IPS-NIHi11 (cell line): ENCODE measurements around the gene CTIF.
A peak's percentile ranks its signal among the peaks of the same experiment; 100 is the strongest.

Source experiments
- DNase-seq: peaks from one replicate; pipeline ENCODE4 v3.0.0; 2012; ENCODE audit warnings: mixed read lengths, low spot score

Gene CTIF

DNA sequence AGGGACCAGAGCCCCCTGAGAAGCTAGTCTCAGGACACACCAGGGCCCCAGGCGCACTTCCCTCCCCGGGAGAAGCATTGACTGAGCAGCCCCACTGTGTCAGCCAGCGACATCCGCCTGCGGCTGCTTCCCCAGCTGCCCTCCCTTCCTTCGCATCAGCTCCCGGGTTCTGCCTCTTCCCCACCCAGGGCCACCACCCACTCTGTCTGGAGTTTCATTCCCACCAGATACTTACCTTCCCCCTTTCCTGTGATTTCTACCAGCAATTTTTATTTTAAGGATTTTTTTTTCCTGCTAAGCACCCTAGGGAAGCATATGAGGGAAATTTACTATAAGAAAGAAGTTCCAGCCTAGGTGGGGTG is 312.7 kb downstream of the CTIF start:
- no peak for DNase-seq

DNA sequence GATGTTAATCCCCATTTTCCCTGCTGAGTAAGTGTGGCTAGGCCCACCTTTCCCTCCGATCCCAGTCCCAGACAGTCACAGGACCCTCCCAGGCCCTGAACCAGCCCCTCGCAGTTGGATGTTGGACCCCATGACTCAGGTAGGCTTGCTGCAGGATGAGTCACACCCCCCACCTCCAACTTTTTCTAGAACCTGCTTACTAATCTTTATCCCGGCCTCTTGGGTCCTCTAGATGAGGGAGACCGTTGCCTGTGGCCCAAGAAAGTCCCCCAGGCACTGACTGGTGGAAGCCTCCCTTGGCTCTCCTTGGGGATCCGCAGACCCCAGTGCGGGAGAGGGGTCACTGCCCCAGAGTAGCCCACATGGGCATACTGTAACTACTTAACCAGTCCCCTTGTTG is 313.5 kb downstream of the CTIF start:
- DNase-seq = no peak

DNA sequence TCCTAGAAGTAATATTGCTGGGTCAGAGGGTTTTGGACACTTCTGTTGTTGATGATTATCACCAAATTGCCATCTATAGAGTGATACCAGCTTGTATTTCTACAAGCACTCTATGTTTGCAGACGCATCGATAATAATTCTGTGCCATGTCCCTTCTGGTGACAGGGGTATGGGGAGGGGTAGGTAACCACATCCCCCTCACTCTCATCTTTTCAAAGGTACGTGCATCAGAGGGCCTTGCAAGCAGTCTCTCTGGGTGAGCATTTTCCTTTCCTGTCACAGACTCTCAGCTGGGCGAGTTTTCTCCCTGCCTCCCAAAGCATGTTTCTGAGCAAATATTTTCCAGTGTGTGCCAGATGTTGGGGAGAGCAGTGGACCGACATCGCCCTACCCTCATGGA is 314.0 kb downstream of the CTIF start:
- no peak for DNase-seq

DNA sequence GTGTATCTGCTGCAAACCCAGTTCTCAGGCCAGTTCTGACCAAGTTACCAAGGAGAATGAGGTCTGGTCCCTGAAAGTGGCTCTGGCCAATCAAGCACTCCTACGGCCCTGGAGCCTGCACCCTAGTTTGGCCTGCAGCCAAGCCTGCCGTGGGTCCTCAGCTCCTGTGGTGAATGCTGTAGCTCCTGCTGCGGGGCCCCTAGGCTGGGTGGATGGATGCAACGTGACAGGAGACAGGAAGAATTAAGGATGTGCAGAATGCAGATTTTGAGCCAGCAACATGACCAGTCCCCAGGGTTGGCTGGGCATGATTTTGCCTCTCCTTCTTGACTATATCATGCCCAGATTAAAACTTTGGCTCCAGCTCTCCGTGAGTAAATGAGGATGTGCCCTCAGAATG is 314.8 kb downstream of the CTIF start:
- no peak for DNase-seq

DNA sequence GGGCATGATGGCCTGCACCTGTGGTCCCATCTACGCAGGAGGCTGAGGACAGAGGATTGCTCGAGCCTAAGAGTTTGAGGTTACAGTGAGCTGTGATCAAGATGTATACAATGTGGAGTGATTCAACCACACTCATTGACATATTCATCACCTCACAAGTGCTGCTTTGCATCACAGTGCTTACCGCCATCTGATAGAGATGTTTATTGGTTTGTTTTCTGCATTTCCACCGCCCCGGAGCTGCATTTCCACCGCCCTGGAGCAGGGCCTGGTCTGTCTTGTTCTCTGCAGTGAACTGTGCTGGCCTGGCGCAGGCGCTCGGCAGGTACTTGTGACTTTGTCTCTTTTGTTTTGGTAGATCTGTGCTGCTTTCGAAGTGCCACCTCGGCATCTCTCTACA is 315.9 kb downstream of the CTIF start:
- no peak for DNase-seq

DNA sequence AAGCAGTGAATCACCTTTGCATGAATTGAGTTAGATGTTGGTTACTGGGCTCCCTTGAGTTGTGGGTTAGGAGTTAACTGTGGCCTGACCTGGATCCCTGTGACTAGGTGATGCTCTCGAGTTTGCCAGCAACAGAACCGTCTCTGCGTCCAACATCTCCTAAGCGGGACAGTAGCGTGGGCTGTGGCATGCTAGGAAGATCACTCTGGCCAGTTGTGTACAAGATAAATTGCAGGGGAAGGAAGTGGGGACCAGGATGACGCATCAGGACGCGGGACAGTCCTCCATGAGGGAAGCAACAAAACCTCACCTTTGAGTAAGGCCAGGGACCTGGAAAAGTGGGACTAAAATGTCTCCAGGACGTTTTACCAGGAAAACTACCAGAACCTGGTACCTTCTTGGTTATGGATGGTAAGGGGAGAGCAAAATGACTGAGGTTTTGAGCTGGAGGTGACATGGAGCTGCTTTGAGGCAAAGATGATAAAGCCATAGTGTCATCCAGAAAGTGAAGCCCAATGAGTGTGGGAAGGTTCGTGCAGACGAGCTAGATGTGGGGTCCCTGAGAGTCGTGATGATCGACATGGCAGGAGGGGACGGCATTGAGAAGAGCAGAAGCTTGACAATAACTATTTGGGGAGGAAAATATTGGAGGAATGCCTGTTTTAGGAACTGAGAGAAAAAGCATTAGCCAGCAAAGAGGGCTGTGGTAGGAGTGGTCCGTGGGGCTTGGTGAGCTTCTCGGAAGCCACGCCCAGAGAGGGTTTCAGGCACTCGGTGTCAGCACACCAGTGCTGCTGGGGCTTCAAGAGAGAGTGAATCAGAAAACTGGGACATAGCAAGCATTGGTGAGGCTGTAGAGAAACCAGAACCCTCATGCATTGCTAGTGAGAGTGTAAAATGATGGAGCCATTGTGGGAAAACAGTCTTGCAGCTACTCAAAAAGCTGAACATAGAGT is 316.9 kb downstream of the CTIF start:
- DNase-seq = no peak

DNA sequence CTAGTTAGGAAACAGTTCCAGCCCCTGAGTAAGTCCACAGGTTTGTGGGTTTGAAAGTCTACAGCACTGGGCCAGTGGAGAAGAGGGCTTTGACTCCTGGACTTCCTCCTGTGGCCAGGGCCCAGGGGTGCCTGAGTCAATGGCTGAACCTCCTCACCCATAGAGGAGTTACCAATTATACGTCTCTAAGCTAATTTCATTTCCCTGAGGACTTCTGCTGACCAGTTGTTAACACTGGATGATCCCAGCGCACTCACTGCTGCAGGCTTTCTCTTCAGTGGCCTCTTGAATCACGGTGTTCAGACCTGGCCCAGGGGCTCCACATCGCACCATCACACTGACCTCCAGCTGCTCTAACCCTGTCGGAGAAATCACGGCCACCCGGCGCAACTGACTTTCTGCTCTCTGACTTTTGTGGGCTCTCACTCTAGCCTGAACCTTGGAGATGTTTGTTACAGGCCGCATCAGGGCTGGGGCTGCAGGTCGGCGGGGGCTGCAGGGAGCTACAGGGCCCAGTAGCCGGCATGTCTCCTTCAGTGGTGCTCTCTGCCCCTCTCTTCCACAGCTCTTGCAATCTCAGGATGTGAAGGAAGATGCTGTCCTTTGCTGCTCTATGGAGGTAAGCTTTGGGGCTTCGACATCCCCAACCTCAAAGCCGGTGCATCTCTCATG is 318.3 kb downstream of the CTIF start:
- no peak for DNase-seq

DNA sequence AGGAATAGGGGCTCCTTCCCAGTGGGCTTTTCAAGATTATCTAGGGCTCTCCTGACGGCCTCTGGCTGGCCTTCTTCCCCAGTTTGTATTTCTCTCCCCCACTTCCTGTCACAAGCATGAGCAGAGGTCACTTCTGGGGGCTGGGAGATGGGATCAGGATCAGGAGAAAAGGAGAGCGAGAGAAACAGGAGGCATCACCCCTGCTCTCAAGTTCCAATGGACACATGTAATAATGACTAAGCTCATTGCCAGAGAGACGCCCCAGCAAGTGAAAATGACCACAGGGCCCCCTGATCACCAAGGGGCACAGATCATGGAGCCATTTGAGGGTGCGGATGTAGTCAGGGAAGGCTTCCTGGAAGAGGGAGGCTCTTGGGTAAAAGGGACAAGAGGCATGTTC is 319.8 kb downstream of the CTIF start:
- no peak for DNase-seq

DNA sequence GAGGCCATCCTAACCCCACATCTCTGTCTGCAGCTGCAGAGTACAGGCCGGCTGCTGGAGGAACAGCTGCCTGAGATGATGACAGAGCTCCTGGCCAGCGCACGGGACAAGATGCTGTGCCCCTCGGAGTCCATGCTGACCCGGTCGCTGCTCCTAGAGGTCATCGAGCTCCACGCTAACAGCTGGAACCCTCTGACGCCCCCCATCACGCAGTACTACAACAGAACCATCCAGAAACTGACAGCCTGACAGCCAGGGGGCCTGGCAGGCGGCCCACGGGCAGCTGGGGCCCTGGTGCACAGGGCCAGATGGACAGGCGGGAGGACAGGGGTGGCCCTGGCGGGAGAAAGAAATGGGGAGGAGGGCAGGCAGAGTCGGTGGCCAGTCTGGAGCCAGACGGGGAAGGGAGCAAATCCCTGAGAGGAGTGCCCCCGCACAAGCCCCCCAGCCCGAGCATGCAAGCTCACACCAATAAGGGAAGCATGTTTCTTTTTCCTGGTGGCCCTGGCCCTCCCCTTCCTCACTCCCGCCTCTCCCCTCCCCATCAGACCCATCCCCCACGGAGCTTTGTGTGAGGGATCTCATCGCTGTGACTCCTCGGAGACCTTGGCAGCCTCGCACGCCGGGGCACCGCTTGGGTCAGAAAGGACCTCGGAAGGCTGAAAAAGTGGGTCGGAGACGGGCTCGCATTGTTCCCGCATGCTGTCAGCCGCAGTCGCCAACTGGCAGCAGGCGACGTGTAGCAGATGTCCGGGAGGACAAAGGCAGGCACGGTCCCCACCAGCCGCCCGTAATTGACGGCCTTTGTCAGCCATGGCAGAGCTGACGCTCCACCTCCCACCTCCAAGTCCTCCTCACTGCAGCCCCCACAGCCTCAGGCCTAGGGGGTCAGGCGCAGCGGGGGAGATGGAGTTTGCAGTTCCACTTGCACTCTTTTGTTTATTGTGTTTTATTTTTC is 320.8 kb downstream of the CTIF start:
- DNase-seq = peak; percentile 72

DNA sequence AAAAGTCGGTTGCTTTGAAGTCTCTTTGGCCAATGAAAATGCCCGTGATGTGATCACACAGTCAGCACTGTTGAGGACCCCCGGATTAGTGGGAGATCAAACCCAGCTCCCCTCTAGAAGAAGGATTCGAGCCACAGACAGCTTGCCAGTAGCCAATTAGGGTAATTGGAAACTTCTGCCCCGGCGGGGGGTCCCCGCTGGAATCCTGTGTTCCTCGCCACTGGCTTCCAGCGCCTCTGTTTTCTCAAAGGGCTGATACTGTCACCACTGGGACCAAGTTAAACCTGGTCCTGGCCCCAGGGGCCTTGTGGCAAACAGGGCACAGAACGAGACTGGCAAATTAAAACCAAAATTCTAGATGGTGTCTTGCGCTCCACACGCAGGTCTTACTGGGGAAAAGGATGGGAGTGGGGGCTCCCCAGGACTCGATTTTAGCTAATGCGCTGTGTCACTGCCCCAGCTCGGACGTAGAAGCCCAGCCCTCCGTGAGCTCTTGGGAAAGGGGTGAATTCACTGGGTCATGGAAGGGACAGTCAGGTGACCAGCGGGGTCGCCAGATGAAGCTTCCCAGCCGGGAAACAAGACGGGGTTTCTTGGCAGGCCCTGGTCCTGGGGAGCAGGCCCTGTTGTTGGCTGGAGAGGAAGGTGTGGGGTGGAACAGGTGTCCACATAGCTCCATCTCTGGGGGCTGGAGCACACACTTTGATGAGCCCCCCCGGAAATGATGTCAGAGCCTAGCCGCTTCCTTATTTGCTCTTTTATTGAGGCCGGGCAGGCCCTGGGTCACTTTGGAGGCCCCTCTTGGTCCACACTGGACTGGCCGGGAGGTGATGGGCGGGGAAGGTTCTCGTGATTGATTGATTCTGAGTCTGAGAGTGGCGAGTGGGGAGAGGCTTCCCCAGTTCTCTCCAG is 321.7 kb downstream of the CTIF start:
- DNase-seq = no peak

DNA sequence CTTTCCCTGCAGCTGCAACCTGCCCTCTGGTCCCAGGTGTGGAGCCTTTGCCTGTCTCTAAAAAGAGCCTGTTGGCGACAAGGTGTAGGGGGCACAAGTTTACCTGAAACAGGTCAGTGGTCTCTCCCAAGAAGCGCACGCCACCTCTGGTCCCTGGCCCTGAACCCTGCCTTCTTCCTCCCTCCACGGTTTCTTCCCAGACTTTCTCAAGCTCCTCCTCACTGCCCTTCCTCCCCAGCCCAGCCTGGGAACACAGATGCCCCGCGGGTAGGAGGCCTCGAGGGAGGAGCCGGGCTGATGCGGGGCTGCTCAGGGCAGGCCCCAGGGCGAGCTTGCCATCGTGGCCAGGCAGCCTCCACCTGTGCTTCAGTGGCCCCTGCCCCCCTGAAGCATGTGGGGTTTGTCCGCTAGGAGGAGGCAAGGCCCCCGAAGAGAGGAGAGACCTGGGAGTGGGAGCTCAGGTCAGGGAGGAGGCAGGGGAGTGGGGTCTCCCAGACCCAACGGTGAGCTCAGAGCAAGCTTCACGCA is 322.4 kb downstream of the CTIF start:
- DNase-seq = peak; percentile 72

DNA sequence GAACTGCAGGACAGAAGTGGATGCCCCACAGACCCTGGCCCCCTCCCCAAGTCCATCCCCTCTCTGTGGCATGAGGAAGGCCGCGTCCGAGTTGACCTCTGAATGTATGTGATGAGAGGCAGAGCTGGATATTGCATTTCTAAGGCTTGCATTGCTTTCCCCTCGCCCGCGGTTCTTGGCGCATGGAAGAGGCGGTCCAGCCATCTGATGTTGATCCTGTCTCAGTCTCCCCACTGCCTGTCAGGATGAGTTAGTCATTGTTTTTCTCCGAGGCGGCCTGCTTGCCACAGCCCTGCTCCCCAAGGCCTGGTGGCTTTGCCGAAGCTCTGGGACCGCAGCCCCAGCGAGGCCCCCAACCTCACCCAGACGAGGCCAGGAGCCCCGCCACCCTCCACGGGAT is 323.3 kb downstream of the CTIF start:
- no peak for DNase-seq

DNA sequence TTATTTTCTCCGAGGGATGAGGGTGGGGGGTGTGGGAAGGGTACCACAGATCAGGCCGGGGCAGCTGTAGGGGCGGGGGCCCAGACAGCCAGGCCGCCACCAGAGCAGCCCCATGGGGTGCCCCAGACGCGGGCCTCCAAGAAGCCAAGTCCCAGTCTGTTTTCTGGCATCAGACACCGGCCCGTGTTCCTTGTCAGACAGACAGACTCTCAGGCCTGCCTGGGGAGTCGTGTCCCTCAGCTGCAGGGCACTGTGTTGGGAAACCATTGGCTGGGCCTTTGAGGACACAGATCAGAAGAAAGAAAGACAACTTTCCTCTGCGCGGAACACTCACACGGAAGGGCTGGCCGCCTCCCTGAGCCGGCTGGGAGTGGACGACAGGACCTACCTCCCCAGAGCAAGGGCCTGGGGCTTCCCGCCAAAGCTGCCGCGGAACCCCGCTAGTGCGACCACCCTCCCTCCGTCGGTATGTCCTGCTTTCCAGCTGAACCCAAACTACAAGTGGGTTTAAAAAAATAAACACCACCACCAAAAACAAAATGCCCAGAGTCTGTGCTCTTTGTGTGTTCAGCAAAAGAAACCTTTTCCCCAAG is 323.9 kb downstream of the CTIF start:
- DNase-seq = no peak

DNA sequence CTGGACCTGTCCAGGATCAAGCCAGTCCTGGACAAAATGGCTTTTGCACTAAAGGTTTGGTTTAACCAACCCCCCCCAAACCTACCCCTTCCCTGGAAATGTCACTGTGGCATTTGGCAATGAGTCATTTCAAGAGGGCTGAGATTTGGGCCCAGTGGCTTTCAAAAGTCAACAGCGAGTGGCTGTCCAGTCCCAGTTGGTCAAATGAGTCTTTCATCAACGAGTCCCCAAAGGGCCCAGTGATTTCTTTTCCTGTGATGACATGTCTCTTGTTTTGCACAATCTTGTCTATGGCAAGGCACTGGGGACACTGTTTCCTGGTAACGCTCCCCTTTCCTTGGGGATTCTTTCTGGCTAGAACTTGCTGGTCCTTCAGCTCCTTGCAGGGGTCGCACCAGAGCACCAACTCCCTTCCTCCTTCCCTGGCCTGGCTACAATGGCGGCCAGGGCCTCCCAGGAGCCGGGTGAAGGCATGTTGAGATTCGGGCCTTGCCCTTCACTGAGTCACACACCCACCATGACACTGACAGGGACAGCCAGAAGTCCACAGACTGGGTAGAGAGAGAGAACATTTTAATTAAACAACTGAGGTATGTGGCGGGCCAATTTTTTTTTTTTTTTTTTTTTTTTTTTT is 324.7 kb downstream of the CTIF start:
- DNase-seq = no peak

DNA sequence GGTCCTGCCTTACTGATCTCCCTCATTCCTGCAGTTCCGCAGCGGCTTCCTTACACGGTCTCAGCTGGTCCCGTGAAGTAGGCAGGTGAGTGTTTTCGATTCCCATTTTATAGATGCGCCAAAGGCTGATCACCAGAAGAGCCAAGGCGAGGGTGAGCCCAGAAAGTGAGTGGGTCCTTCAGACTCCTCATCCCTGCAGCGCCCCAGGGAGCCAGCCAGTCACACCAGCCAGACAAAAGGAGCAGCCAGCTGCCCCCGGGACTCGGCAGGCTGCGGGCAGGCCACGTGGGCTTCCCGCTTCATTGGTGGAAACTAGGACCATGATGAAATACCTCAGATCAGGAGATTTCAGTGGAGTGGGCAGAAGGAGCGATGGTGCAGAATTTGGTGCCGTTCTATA is 326.0 kb downstream of the CTIF start:
- DNase-seq = no peak

DNA sequence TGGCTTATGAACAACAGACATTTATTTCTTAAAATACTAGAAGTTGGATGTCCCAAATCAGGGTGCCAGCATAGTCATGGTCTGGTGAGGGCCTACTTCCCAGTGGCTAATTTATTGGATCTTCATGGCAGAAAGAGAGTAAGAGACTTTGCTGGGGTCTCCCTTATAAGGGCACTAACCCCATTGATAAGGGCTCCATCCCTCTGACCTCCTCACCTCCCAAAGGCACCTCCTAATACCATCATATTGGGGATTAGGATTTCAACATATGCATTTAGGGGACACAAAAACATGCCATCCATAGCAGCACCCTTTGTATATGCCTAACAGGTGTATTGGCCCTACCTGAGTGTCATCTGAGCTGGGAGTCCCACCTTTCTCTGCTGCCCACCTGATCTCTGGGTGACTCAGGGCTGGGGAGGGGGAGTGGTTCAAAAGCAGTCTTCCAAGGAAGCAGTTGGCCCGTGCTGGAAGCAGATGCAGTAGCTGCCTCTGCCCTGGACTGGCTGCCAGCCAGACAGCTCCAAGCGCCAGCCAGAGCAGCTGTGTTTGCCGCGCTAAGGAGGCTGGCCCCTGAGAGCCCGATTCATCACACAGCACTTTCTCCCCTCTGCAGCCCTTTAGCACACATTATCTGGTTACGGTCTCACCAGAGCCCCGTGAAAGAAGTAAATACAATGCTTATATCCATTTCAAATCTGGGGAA is 327.4 kb downstream of the CTIF start:
- no peak for DNase-seq

DNA sequence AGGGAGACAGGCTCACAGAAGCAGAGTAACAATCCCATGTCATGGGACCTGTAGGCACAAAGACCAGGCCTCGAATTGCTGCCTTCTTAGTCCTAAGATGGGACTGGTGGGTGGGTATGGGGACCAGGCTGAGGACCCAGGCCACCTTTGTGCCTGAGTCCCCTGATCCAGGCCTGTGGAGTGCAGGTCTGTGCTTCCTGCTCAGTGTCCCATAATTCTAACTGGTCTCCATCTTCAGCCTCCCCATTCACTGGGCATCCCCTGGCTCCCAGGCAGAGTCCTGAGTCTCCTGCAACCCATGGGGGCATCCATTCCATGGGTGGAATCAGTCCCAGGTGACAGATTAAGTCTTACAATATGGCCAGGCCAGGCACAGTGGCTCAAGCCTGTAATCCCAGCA is 328.0 kb downstream of the CTIF start:
- no peak for DNase-seq

DNA sequence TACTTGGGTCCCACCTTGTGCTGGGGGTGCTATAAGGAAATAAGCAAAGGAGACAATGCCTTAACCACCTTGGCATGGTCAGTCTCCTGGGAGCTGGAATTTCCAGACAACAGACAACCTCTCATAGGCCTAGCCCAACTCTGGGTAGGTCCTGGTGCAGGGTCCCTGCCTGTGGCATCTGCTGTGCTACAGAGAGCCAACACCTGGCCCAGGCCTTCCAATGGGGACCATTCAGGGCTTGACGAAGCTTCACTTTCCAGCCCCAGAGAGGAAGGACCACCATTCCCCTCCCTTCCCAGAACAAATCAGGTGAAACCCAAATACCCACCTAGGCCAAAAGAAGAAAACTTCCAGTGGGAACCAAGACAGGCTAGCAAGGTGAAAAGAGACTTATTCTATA is 329.1 kb downstream of the CTIF start:
- no peak for DNase-seq
